DND-41 (cell line): ENCODE data around the gene IL4I1.

Source experiments
- CTCF ChIP-seq: IDR thresholded peaks from 2 replicates; pipeline ENCODE4 v1.5.1; 2012; ENCODE audit warnings: borderline replicate concordance, low read length, moderate library complexity, mild to moderate bottlenecking; ENCODE audit not compliant: poor library complexity, severe bottlenecking; ENCODE audit errors: extremely low read depth
- EZH2 ChIP-seq: IDR thresholded peaks from 3 replicates; pipeline ENCODE4 v1.6.1; 2012; ENCODE audit warnings: borderline replicate concordance, low read depth, mild to moderate bottlenecking, moderate library complexity, low read length, inconsistent platforms; ENCODE audit not compliant: severe bottlenecking

GRCh38 chr19:49895566-49896297 lies 955 bp downstream of the IL4I1 start:
- TF ChIP-seq CTCF (no peak), EZH2 (no peak)
